Erythroblast (primary cell): ENCODE results near the gene TREX2.

Experiments
- GATA1 ChIP-seq: IDR thresholded peaks from 2 replicates; pipeline ENCODE4 v1.6.1; 2011; ENCODE audit warnings: low read depth, mild to moderate bottlenecking, control low read depth, low read length, moderate library complexity
- POLR2A ChIP-seq: IDR thresholded peaks from 2 replicates; pipeline ENCODE4 v1.6.1; 2011; ENCODE audit warnings: mild to moderate bottlenecking, low read length

- TF ChIP-seq POLR2A: no peak
- no peak for TF ChIP-seq GATA1
These were observed 4.5 kb upstream of the TREX2 start for GRCh38 chrX:153450114-153450948.
